Hematopoietic multipotent progenitor cell treated with erythropoietin and hydrocortisone succinate and interleukin-3 and kit ligand, for 4 days (in vitro differentiated cells): ENCODE data around the gene HLA-DPB1.
A peak's percentile ranks its signal among the peaks of the same experiment; 100 is the strongest.
"Not testable (repeated sequence)": the region's sequence is repeated elsewhere in the genome, so short reads cannot be mapped to it uniquely, and the experiment has no call there.

Experiments
- DNase-seq: peaks from one replicate; pipeline ENCODE4 v3.0.0-alpha.2; 2015

HLA-DPB1 gene

GRCh38 chr6:33072508-33073100 lies 3.2 kb upstream of the HLA-DPB1 start:
- no peak for DNase-seq

- DNase-seq = peak; percentile 91
Observed at GRCh38 chr6:33073431-33073871, 2.3 kb upstream of the HLA-DPB1 start, which contains the start of gene HLA-DPA1. Gene HLA-DPA1, minus strand, starts transcription at chr6:33073649.

- DNase-seq = no peak
Observed at GRCh38 chr6:33075208-33075567, 602 bp upstream of the HLA-DPB1 start.

- DNase-seq = peak; percentile 36
Observed at GRCh38 chr6:33076406-33076934, 680 bp downstream of the HLA-DPB1 start.

GRCh38 chr6:33077908-33078307 lies 2.1 kb downstream of the HLA-DPB1 start:
- peak; percentile 9 for DNase-seq

- DNase-seq = no peak
Observed at GRCh38 chr6:33078442-33078841, 2.7 kb downstream of the HLA-DPB1 start.

GRCh38 chr6:33078919-33079521 lies 3.2 kb downstream of the HLA-DPB1 start:
- no peak for DNase-seq

- peak; percentile 30 for DNase-seq
Observed at GRCh38 chr6:33079580-33079979, 3.8 kb downstream of the HLA-DPB1 start.

GRCh38 chr6:33080127-33081089 lies 4.6 kb downstream of the HLA-DPB1 start:
- DNase-seq = peak; percentile 84

- no peak for DNase-seq
Observed at GRCh38 chr6:33081098-33081824, 5.5 kb downstream of the HLA-DPB1 start.

GRCh38 chr6:33082702-33083101 lies 6.9 kb downstream of the HLA-DPB1 start:
- DNase-seq = peak; percentile 78

- no peak for DNase-seq
Observed at GRCh38 chr6:33085627-33086026, 9.8 kb downstream of the HLA-DPB1 start.

- DNase-seq = no peak
Observed at GRCh38 chr6:33088258-33088930, 12.6 kb downstream of the HLA-DPB1 start.

- DNase-seq = no peak
Observed at GRCh38 chr6:33088931-33089620, 13.3 kb downstream of the HLA-DPB1 start.

GRCh38 chr6:33091957-33092356 lies 16.2 kb downstream of the HLA-DPB1 start:
- peak; percentile 78 for DNase-seq

GRCh38 chr6:33092385-33092784 lies 16.6 kb downstream of the HLA-DPB1 start:
- no peak for DNase-seq

- DNase-seq = no peak
Observed at GRCh38 chr6:33093855-33094254, 18.1 kb downstream of the HLA-DPB1 start.

GRCh38 chr6:33095681-33096080 lies 19.9 kb downstream of the HLA-DPB1 start:
- DNase-seq = no peak

GRCh38 chr6:33101121-33101737 lies 25.4 kb downstream of the HLA-DPB1 start:
- DNase-seq = not testable (repeated sequence)

- DNase-seq = no peak
Observed at GRCh38 chr6:33103776-33104175, 28.0 kb downstream of the HLA-DPB1 start.

GRCh38 chr6:33104887-33105286 lies 29.1 kb downstream of the HLA-DPB1 start:
- no peak for DNase-seq
